ENCODE measurements around the gene LRRC55. TPM values are rescaled to one million over a fixed set of nuclear protein-coding genes. Genes with fewer than 3 reads are reported as not detected.

Gene LRRC55
- polyA plus RNA-seq, 1 donor (not counting 4 experiments of a cell fraction or from before 2014, with no cell fraction given), result not detected

DNA sequence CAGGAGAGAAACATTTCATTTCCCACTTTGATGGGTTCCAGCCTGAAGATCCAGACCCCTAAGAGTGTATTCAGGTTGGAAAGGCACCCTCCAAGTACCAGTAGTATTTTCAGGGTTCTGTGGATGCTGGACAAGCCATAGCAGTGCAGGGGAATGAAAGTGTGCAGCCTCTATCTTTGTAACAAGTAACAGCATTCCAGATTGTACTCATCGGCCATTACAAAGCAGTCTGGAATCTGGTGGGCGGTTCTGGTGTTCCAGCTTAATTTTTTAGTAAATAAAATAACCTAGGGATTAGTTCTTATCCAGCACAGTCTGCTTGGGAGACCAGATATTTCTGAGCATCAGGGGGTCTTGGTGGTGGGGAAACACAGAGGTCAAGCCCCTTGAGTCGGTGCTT is 32.7 kb downstream of the LRRC55 start:
- H3K27ac ChIP-seq (ENCODE audit: control insufficient read depth, insufficient read depth, low read length), result no peak overlapping the region
- H3K9me1 ChIP-seq (ENCODE audit: control insufficient read depth, extremely low read depth, insufficient read depth, low read length), result no peaks in the 10 kb centered on the region
- no peaks in the 10 kb centered on the region for H3K36me3 ChIP-seq (ENCODE audit: control insufficient read depth in 2 of 2, extremely low read depth in 1 of 2, insufficient read depth in 2 of 2, low read length in 2 of 2)
- H3K4me1 ChIP-seq (ENCODE audit: control insufficient read depth, extremely low read depth, insufficient read depth, low read length), result peaks cover 8% of the 10 kb centered on the region
- no peaks in the 10 kb centered on the region for H3K9me3 ChIP-seq (ENCODE audit: control insufficient read depth, low read depth, low read length)
- H2AFZ ChIP-seq (ENCODE audit: control insufficient read depth, low read length), result no peak overlapping the region
- dilution Hi-C loops (cut with MboI; ENCODE audit: extremely low pct_ligation_motif_present, low sequenced_read_pairs), result no loop called here
- FAIRE-seq (peak; percentile 26), DNase-seq (ENCODE audit: low read depth, low spot score) (no peak)
- H3K4me3 ChIP-seq (ENCODE audit: control insufficient read depth in 2 of 3, extremely low read depth in 1 of 3, insufficient read depth in 2 of 3, low read depth in 1 of 3, low read length in 3 of 3), result no peak overlapping the region
- no peak overlapping the region for H3K9ac ChIP-seq (ENCODE audit: control insufficient read depth, extremely low read depth, insufficient read depth, low read length)
- no peaks in the 10 kb centered on the region for H3K79me2 ChIP-seq (ENCODE audit: control insufficient read depth, insufficient read depth, low read length)
- H3K4me2 ChIP-seq (ENCODE audit: control insufficient read depth, extremely low read depth, insufficient read depth, low read depth, low read length), result peak overlapping the region; percentile 0
- H4K20me1 ChIP-seq (ENCODE audit: control insufficient read depth, extremely low read depth, insufficient read depth, low read length), result no peaks in the 10 kb centered on the region
- TF ChIP-seq, protein P1, sequence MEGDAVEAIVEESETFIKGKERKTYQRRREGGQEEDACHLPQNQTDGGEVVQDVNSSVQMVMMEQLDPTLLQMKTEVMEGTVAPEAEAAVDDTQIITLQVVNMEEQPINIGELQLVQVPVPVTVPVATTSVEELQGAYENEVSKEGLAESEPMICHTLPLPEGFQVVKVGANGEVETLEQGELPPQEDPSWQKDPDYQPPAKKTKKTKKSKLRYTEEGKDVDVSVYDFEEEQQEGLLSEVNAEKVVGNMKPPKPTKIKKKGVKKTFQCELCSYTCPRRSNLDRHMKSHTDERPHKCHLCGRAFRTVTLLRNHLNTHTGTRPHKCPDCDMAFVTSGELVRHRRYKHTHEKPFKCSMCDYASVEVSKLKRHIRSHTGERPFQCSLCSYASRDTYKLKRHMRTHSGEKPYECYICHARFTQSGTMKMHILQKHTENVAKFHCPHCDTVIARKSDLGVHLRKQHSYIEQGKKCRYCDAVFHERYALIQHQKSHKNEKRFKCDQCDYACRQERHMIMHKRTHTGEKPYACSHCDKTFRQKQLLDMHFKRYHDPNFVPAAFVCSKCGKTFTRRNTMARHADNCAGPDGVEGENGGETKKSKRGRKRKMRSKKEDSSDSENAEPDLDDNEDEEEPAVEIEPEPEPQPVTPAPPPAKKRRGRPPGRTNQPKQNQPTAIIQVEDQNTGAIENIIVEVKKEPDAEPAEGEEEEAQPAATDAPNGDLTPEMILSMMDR (optimal IDR thresholded peaks at IDR 0.05 in 1 of 3, IDR thresholded peaks at IDR 0.05 in 1 of 3, conservative IDR thresholded peaks at IDR 0.05 in 1 of 3; ENCODE audit: extremely low read depth in 1 of 3, insufficient read depth in 2 of 3, low read length in 3 of 3), result no peak
- no peak for TF ChIP-seq EZH2 (IDR thresholded peaks at IDR 0.05; ENCODE audit: low read length)
- no peaks in the 10 kb centered on the region for H3K27me3 ChIP-seq (ENCODE audit: control insufficient read depth, extremely low read depth, insufficient read depth, low read length)

DNA sequence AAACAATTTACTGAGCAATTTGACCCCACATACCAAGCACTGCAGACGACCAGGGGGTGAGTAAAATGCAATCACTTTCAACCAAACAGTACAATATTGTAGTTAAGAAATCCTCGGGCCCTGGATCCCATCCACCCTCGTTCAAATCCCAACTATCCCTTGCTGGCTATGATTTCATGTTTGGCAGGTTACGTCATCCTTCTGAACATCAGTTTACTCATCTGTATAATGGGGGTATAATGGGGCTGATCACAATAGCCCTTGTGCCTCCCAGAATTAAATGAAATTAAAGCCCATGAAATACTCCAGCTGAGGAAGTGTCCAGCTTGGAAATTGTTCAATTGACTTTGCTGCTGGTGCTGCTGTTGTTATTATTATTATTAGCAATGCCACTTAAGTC is 34.7 kb downstream of the LRRC55 start:
- no peaks in the 10 kb centered on the region for H4K20me1 ChIP-seq (ENCODE audit: control insufficient read depth, extremely low read depth, insufficient read depth, low read length)
- no peaks in the 10 kb centered on the region for H3K9me1 ChIP-seq (ENCODE audit: control insufficient read depth, extremely low read depth, insufficient read depth, low read length)

More for the DNA sequence above, 34.7 kb downstream of the LRRC55 start:
- no peak overlapping the region for H3K4me3 ChIP-seq (ENCODE audit: control insufficient read depth in 2 of 3, extremely low read depth in 1 of 3, insufficient read depth in 2 of 3, low read depth in 1 of 3, low read length in 3 of 3)
- no peaks in the 10 kb centered on the region for H3K9me3 ChIP-seq (ENCODE audit: control insufficient read depth, low read depth, low read length)
- no peak overlapping the region for H3K4me2 ChIP-seq (ENCODE audit: control insufficient read depth, extremely low read depth, insufficient read depth, low read depth, low read length)
- no peak overlapping the region for H2AFZ ChIP-seq (ENCODE audit: control insufficient read depth, low read length)
- H3K36me3 ChIP-seq (ENCODE audit: control insufficient read depth in 2 of 2, extremely low read depth in 1 of 2, insufficient read depth in 2 of 2, low read length in 2 of 2), result no peaks in the 10 kb centered on the region
- no peaks in the 10 kb centered on the region for H3K79me2 ChIP-seq (ENCODE audit: control insufficient read depth, insufficient read depth, low read length)
- peaks cover 8% of the 10 kb centered on the region for H3K4me1 ChIP-seq (ENCODE audit: control insufficient read depth, extremely low read depth, insufficient read depth, low read length)
- H3K9ac ChIP-seq (ENCODE audit: control insufficient read depth, extremely low read depth, insufficient read depth, low read length), result no peak overlapping the region
- no peak for DNase-seq (ENCODE audit: low read depth, low spot score)
- H3K27ac ChIP-seq (ENCODE audit: control insufficient read depth, insufficient read depth, low read length), result no peak overlapping the region
- dilution Hi-C loops (cut with MboI; ENCODE audit: extremely low pct_ligation_motif_present, low sequenced_read_pairs), result no loop called here
- TF ChIP-seq, protein P1 (optimal IDR thresholded peaks at IDR 0.05 in 1 of 3, IDR thresholded peaks at IDR 0.05 in 1 of 3, conservative IDR thresholded peaks at IDR 0.05 in 1 of 3; ENCODE audit: extremely low read depth in 1 of 3, insufficient read depth in 2 of 3, low read length in 3 of 3), result no peak
- TF ChIP-seq EZH2 (IDR thresholded peaks at IDR 0.05; ENCODE audit: low read length), result no peak
- H3K27me3 ChIP-seq (ENCODE audit: control insufficient read depth, extremely low read depth, insufficient read depth, low read length), result no peaks in the 10 kb centered on the region
- no peak for FAIRE-seq

Measured in keratinocyte (primary cell).